ENCODE data around the gene GNA12. TPM values are rescaled to one million over a fixed set of nuclear protein-coding genes. Genes with fewer than 3 reads are reported as not detected.
A peak's percentile ranks its signal among the peaks of the same experiment; 100 is the strongest.
"Not testable (repeated sequence)": the region's sequence is repeated elsewhere in the genome, so short reads cannot be mapped to it uniquely, and the experiment has no call there.

GNA12 gene
- total RNA-seq, 5 donors from 2014 or later (not counting 1 experiment from before 2014, with no cell fraction given), result 17.9 to 22.5 (median 22.1) TPM

- Mint-ChIP-seq H3K4me1 (peaks cover 0 to 4% (median 0%) of the 10 kb centered on the region in 3 donors), H3K36me3 (peaks cover 63% of the 10 kb centered on the region), H3K27ac (no peak overlapping the region), H3K27me3 (no peaks in the 10 kb centered on the region), H3K4me3 (no peak overlapping the region), H3K9me3 (no peaks in the 10 kb centered on the region)
- H3K4me3 ChIP-seq (ENCODE audit: control insufficient read depth in 1 of 2, extremely low read depth in 1 of 2, low read length in 1 of 2), result no peak overlapping the region
- peaks cover 8 to 15% of the 10 kb centered on the region in 2 donors for H3K36me3 ChIP-seq (ENCODE audit: control insufficient read depth in 2 of 2, extremely low read depth in 1 of 2, insufficient read depth in 1 of 2, low read length in 1 of 2)
- DNase-seq, result peak in 1 of 35 experiments; percentile 5
- no peak overlapping the region for H3K27ac ChIP-seq (ENCODE audit: low read length)
- CTCF ChIA-PET, result no interaction called here
- H3K27me3 ChIP-seq (replicated peaks in 1 of 2; ENCODE audit: control insufficient read depth in 2 of 2, extremely low read depth in 1 of 2, insufficient read depth in 2 of 2, low read length in 1 of 2), result no peaks in the 10 kb centered on the region
- no peak for ATAC-seq (replicated peaks in 1 of 4)
- H3K4me1 ChIP-seq (ENCODE audit: control insufficient read depth in 1 of 2, extremely low read depth in 1 of 2, insufficient read depth in 2 of 2, low read length in 2 of 2), result no peaks in the 10 kb centered on the region
- POLR2A ChIA-PET, result no interaction called here
- 100% methylated on average over 2 of the region's 15 CpGs for WGBS (ENCODE audit: insufficient coverage)
- H3K9me3 ChIP-seq, result no peaks in the 10 kb centered on the region
These were observed 115.6 kb downstream of the GNA12 start for GRCh38 chr7:2728316-2729030.

- H3K27ac ChIP-seq (ENCODE audit: low read length); H3K27ac Mint-ChIP-seq; H3K27me3 Mint-ChIP-seq; H3K4me3 ChIP-seq (ENCODE audit: control insufficient read depth in 1 of 2, extremely low read depth in 1 of 2, low read length in 1 of 2); CTCF ChIA-PET; H3K4me1 ChIP-seq (ENCODE audit: control insufficient read depth in 1 of 2, extremely low read depth in 1 of 2, insufficient read depth in 2 of 2, low read length in 2 of 2); H3K4me3 Mint-ChIP-seq; H3K4me1 Mint-ChIP-seq; H3K27me3 ChIP-seq (replicated peaks in 1 of 2; ENCODE audit: control insufficient read depth in 2 of 2, extremely low read depth in 1 of 2, insufficient read depth in 2 of 2, low read length in 1 of 2); H3K9me3 Mint-ChIP-seq; POLR2A ChIA-PET; H3K9me3 ChIP-seq; ATAC-seq (replicated peaks in 1 of 4): not testable (repeated sequence)
- peaks cover 5 to 15% of the 10 kb centered on the region in 2 donors for H3K36me3 ChIP-seq (ENCODE audit: control insufficient read depth in 2 of 2, extremely low read depth in 1 of 2, insufficient read depth in 1 of 2, low read length in 1 of 2)
- DNase-seq, result peak in 1 of 35 experiments; percentile 1
- H3K36me3 Mint-ChIP-seq, result peaks cover 56% of the 10 kb centered on the region
- 72% methylated on average over 5 of the region's 13 CpGs for WGBS (ENCODE audit: insufficient coverage)
These were observed 116.9 kb downstream of the GNA12 start for GRCh38 chr7:2727206-2727605.

- H3K27me3 ChIP-seq (replicated peaks in 1 of 2; ENCODE audit: control insufficient read depth in 2 of 2, extremely low read depth in 1 of 2, insufficient read depth in 2 of 2, low read length in 1 of 2), result no peaks in the 10 kb centered on the region
- no peaks in the 10 kb centered on the region for H3K9me3 Mint-ChIP-seq
- no peaks in the 10 kb centered on the region for H3K9me3 ChIP-seq
- POLR2A ChIA-PET, result no interaction called here
- no peak for ATAC-seq (replicated peaks in 1 of 4)
- no peak overlapping the region for H3K27ac Mint-ChIP-seq
- H3K4me1 ChIP-seq (ENCODE audit: control insufficient read depth in 1 of 2, extremely low read depth in 1 of 2, insufficient read depth in 2 of 2, low read length in 2 of 2), result no peaks in the 10 kb centered on the region
- DNase-seq, result peak in 2 of 35 experiments; percentile 4 to 10
- WGBS (ENCODE audit: insufficient coverage), result 91% methylated on average over 14 of the region's 18 CpGs
- no peak overlapping the region for H3K27ac ChIP-seq (ENCODE audit: low read length)
- CTCF ChIA-PET, result interaction anchor here in 1 of 2 donors (0.5 kb wide), 1 partner anchor 83 kb away, joined by 3 read pairs; no protein-coding TSS in a partner anchor
- H3K36me3 ChIP-seq (ENCODE audit: control insufficient read depth in 2 of 2, extremely low read depth in 1 of 2, insufficient read depth in 1 of 2, low read length in 1 of 2), result peaks cover 5 to 14% of the 10 kb centered on the region in 2 donors
- H3K4me3 Mint-ChIP-seq, result no peak overlapping the region
- H3K27me3 Mint-ChIP-seq, result no peaks in the 10 kb centered on the region
- no peak overlapping the region for H3K4me3 ChIP-seq (ENCODE audit: control insufficient read depth in 1 of 2, extremely low read depth in 1 of 2, low read length in 1 of 2)
- no peaks in the 10 kb centered on the region for H3K4me1 Mint-ChIP-seq
- H3K36me3 Mint-ChIP-seq, result peaks cover 49% of the 10 kb centered on the region
These were observed 117.6 kb downstream of the GNA12 start for GRCh38 chr7:2726316-2727018.

GRCh38 chr7:2725178-2726105 lies 118.7 kb downstream of the GNA12 start:
- H3K4me3 Mint-ChIP-seq, result no peak overlapping the region
- no peak overlapping the region for H3K27ac Mint-ChIP-seq
- ATAC-seq (replicated peaks in 1 of 4) (no peak), DNase-seq (no peak)
- 98% methylated on average over 27 of the region's 34 CpGs for WGBS (ENCODE audit: insufficient coverage)
- no peaks in the 10 kb centered on the region for H3K27me3 ChIP-seq (replicated peaks in 1 of 2; ENCODE audit: control insufficient read depth in 2 of 2, extremely low read depth in 1 of 2, insufficient read depth in 2 of 2, low read length in 1 of 2)
- peaks cover 6 to 8% (median 7%) of the 10 kb centered on the region in 3 donors for H3K4me1 Mint-ChIP-seq
- CTCF ChIA-PET, result interaction anchor here in 1 of 2 donors (0.5 kb wide), 1 partner anchor 82 kb away, joined by 3 read pairs; no protein-coding TSS in a partner anchor
- H3K27ac ChIP-seq (ENCODE audit: low read length), result no peak overlapping the region
- peaks cover 0 to 10% of the 10 kb centered on the region in 2 experiments for H3K4me1 ChIP-seq (ENCODE audit: control insufficient read depth in 1 of 2, extremely low read depth in 1 of 2, insufficient read depth in 2 of 2, low read length in 2 of 2)
- no peak overlapping the region for H3K4me3 ChIP-seq (ENCODE audit: control insufficient read depth in 1 of 2, extremely low read depth in 1 of 2, low read length in 1 of 2)
- POLR2A ChIA-PET, result interaction anchor here in 1 of 2 donors (0.5 kb wide), 1 partner anchor 36 kb away, joined by 5 read pairs; no protein-coding TSS in a partner anchor
- peaks cover 4 to 5% of the 10 kb centered on the region in 2 donors for H3K36me3 ChIP-seq (ENCODE audit: control insufficient read depth in 2 of 2, extremely low read depth in 1 of 2, insufficient read depth in 1 of 2, low read length in 1 of 2)
- no peaks in the 10 kb centered on the region for H3K9me3 Mint-ChIP-seq
- H3K36me3 Mint-ChIP-seq, result peaks cover 42% of the 10 kb centered on the region
- H3K27me3 Mint-ChIP-seq, result no peaks in the 10 kb centered on the region
- no peaks in the 10 kb centered on the region for H3K9me3 ChIP-seq

- DNase-seq (no peak), ATAC-seq (replicated peaks in 1 of 4) (peak in 1 of 4 experiments; percentile 69)
- H3K9me3 ChIP-seq, result no peaks in the 10 kb centered on the region
- Mint-ChIP-seq H3K27me3 (no peaks in the 10 kb centered on the region), H3K4me3 (no peak overlapping the region), H3K4me1 (peaks cover 12 to 13% (median 12%) of the 10 kb centered on the region in 3 donors), H3K9me3 (no peaks in the 10 kb centered on the region), H3K36me3 (peaks cover 34% of the 10 kb centered on the region), H3K27ac (no peak overlapping the region)
- no peaks in the 10 kb centered on the region for H3K27me3 ChIP-seq (replicated peaks in 1 of 2; ENCODE audit: control insufficient read depth in 2 of 2, extremely low read depth in 1 of 2, insufficient read depth in 2 of 2, low read length in 1 of 2)
- POLR2A ChIA-PET, result interaction anchor here in 1 of 2 donors (0.5 kb wide), 1 partner anchor 35 kb away, joined by 5 read pairs; no protein-coding TSS in a partner anchor
- WGBS (ENCODE audit: insufficient coverage), result 87% methylated on average over 24 of the region's 31 CpGs
- H3K27ac ChIP-seq (ENCODE audit: low read length), result no peak overlapping the region
- no peak overlapping the region for H3K4me3 ChIP-seq (ENCODE audit: control insufficient read depth in 1 of 2, extremely low read depth in 1 of 2, low read length in 1 of 2)
- H3K36me3 ChIP-seq (ENCODE audit: control insufficient read depth in 2 of 2, extremely low read depth in 1 of 2, insufficient read depth in 1 of 2, low read length in 1 of 2), result no peaks in the 10 kb centered on the region
- CTCF ChIA-PET, result no interaction called here
- peaks cover 0 to 17% of the 10 kb centered on the region in 2 experiments for H3K4me1 ChIP-seq (ENCODE audit: control insufficient read depth in 1 of 2, extremely low read depth in 1 of 2, insufficient read depth in 2 of 2, low read length in 2 of 2)
These were observed 119.5 kb downstream of the GNA12 start for GRCh38 chr7:2724453-2725177.
